Endothelial cell of umbilical vein (primary cell): Measurements from ENCODE around the gene IL16. TPM values are rescaled to one million over a fixed set of nuclear protein-coding genes. Genes with fewer than 3 reads are reported as not detected.

ENCODE experiments used
- BruUV-seq: library from RNA; stranded (reverse); fragments of 400-500 nt; replicated peaks from 2 replicates; lab custom pipeline; 2021; lab: Mats Ljungman, UMichigan
- CTCF ChIA-PET: fragments of 300-600, 350-600 bp; sonication (Branson Sonifier 250); formaldehyde crosslinking; loops from one replicate; lab custom pipeline; 2021; ENCODE audit warnings: antibody characterized with exemption, inconsistent platforms; lab: Charles Lee
- POLR2A ChIA-PET: fragments of 300-600, 350-600 bp; sonication (Branson Sonifier 250); formaldehyde crosslinking; loops from one replicate; lab custom pipeline; 2021; ENCODE audit warnings: antibody characterized with exemption, inconsistent platforms; lab: Charles Lee
- DNase-seq: peaks from one replicate; pipeline ENCODE4 v3.0.0-alpha.2; 2011; ENCODE audit warnings: low read depth, low spot score
- FAIRE-seq: peaks from 2 replicates; lab custom pipeline; 2011; peaks lifted over from hg19 to GRCh38; lab: Jason Lieb, UNC
- H2AFZ ChIP-seq: 2 replicates; pipeline ENCODE4 v1.6.0; 2012; ENCODE audit warnings: low read depth, low read length, control low read depth, inconsistent platforms
- H3K27ac ChIP-seq: 2 replicates; pipeline ENCODE4 v1.5.1; 2011; ENCODE audit warnings: low read depth, mild to moderate bottlenecking, control low read depth, low read length, moderate library complexity; ENCODE audit not compliant: insufficient read depth
- H3K27me3 ChIP-seq, 2 experiments: 2 replicates each; pipeline versions ENCODE4 v1.6.0 to v1.6.1; 2011; ENCODE audit warnings: low read length in 2 of 2, mixed read lengths in 1 of 2; ENCODE audit not compliant: control insufficient read depth in 2 of 2, insufficient read depth in 2 of 2
- H3K36me3 ChIP-seq, 2 experiments: 2 replicates in 1 of 2; 3 replicates in 1 of 2; pipeline ENCODE4 v1.5.1; 2011; ENCODE audit warnings: low read length in 2 of 2, mild to moderate bottlenecking in 1 of 2, moderate library complexity in 1 of 2; ENCODE audit not compliant: control insufficient read depth in 2 of 2, insufficient read depth in 2 of 2; ENCODE audit errors: extremely low read depth in 1 of 2
- H3K4me1 ChIP-seq: 3 replicates; pipeline ENCODE4 v1.5.1; 2011; ENCODE audit warnings: mild to moderate bottlenecking, low read length; ENCODE audit not compliant: control insufficient read depth, insufficient read depth; ENCODE audit errors: extremely low read depth
- H3K4me2 ChIP-seq: 2 replicates; pipeline ENCODE4 v1.6.1; 2011; ENCODE audit warnings: low read length, control low read depth, mixed read lengths; ENCODE audit not compliant: insufficient read depth
- H3K4me3 ChIP-seq, 3 experiments: fragments of 200-600 bp in 1 of 3; sonication (generic), shearing (Covaris generic) in 1 of 3; replicated peaks in 1 of 3; 2 replicates each; pipeline ENCODE4 v1.5.1; 2011 to 2016; ENCODE audit warnings: control low read depth in 3 of 3, low read length in 3 of 3, mild to moderate bottlenecking in 2 of 3, inconsistent platforms in 1 of 3, low read depth in 1 of 3, moderate library complexity in 1 of 3; ENCODE audit not compliant: insufficient read depth in 1 of 3
- H3K79me2 ChIP-seq: 2 replicates; pipeline ENCODE4 v1.6.0; 2012; ENCODE audit warnings: low read length, inconsistent platforms; ENCODE audit not compliant: control insufficient read depth, insufficient read depth
- H3K9ac ChIP-seq: replicated peaks from 2 replicates; pipeline ENCODE3; 2011; ENCODE audit warnings: low read length, control low read depth; ENCODE audit not compliant: insufficient read depth; ENCODE audit errors: extremely low read depth
- H3K9me1 ChIP-seq: replicated peaks from 3 replicates; pipeline ENCODE4 v1.6.0; 2011; ENCODE audit warnings: mild to moderate bottlenecking, low read length; ENCODE audit not compliant: control insufficient read depth, insufficient read depth; ENCODE audit errors: extremely low read depth
- H3K9me3 ChIP-seq: replicated peaks from 2 replicates; pipeline ENCODE4 v1.5.1; 2012; ENCODE audit warnings: low read length, inconsistent platforms; ENCODE audit not compliant: control insufficient read depth, insufficient read depth
- H4K20me1 ChIP-seq: replicated peaks from 2 replicates; pipeline ENCODE3; 2011; ENCODE audit warnings: mild to moderate bottlenecking, low read length; ENCODE audit not compliant: control insufficient read depth, insufficient read depth; ENCODE audit errors: extremely low read depth
- CTCF ChIP-seq, 2 donors: IDR thresholded peaks; 1 replicate in 1 of 2; 2 replicates in 1 of 2; pipeline ENCODE4 v1.5.1; 2011; ENCODE audit warnings: low read length in 2 of 2, mild to moderate bottlenecking in 2 of 2, moderate library complexity in 2 of 2, control low read depth in 1 of 2, inconsistent platforms in 1 of 2, low read depth in 1 of 2; ENCODE audit not compliant: insufficient read depth in 1 of 2; ENCODE audit errors: extremely low read depth in 1 of 2
- GATA2 ChIP-seq: IDR thresholded peaks from 2 replicates; pipeline ENCODE4 v1.7.0; 2011; ENCODE audit warnings: low read depth, mild to moderate bottlenecking, moderate library complexity, mixed read lengths, low read length; ENCODE audit not compliant: insufficient read length, insufficient read depth
- JUN ChIP-seq: IDR thresholded peaks from 2 replicates; pipeline ENCODE4 v1.6.1; 2011; ENCODE audit warnings: borderline replicate concordance, low read depth; ENCODE audit not compliant: insufficient read length, insufficient read depth
- MAX ChIP-seq: IDR thresholded peaks from 2 replicates; pipeline ENCODE4 v1.6.1; 2011; ENCODE audit not compliant: insufficient read depth, insufficient read length
- MYC ChIP-seq: IDR thresholded peaks from one replicate; pipeline ENCODE4 v1.6.1; 2011; ENCODE audit warnings: mild to moderate bottlenecking, low read depth, low read length
- POLR2AphosphoS5 ChIP-seq: IDR thresholded peaks from 2 replicates; pipeline ENCODE4 v1.6.1; 2012; ENCODE audit warnings: low read depth, mild to moderate bottlenecking, control low read depth, low read length, moderate library complexity; ENCODE audit not compliant: insufficient read depth
- dilution Hi-C: fragments of 300-500 bp; cut with MboI; formaldehyde crosslinking; loops from one replicate; pipeline ENCODE4 v1.15.0; 2019; ENCODE audit warnings: low sequenced_read_pairs; ENCODE audit not compliant: extremely low pct_ligation_motif_present
- intact Hi-C: fragments of 100-400 bp; cut with micrococcal nuclease; formaldehyde crosslinking; loops from one replicate; pipeline ENCODE4 v1.10.0; 2022
- polyA plus RNA-seq, 4 experiments: library from polyadenylated mRNA; depleted of rRNA in 3 of 4; stranded (reverse) in 3 of 4; unstranded in 1 of 4; fragments of >200 nt; gene quantifications; 2 replicates each; pipeline versions ENCODE4 v1.2.1 to v1.2.3, GENCODE V29; 2011 to 2012; ENCODE audit warnings: missing spikeins in 1 of 4
- total RNA-seq: library from RNA; stranded (reverse); gene quantifications from 2 replicates; pipeline ENCODE4 v1.2.3, GENCODE V29; 2021

The IL16 gene
- total and polyA plus RNA-seq, 2 donors (not counting 3 experiments of a cell fraction or from before 2014, with no cell fraction given): 0.29 to 2.1 TPM

GRCh38 chr15:81310480-81310879 is 113.8 kb downstream of the IL16 start:
- ChIA-PET POLR2A (no interaction called here), CTCF (interaction anchor here (1.0 kb wide), 1 partner anchor 91 kb away, joined by 3 read pairs; no protein-coding TSS in a partner anchor)
- no peak for TF ChIP-seq CTCF (IDR thresholded peaks at IDR 0.05; ENCODE audit: extremely low read depth in 1 of 2, insufficient read depth in 1 of 2, low read depth in 1 of 2, low read length in 2 of 2)
- TF ChIP-seq POLR2AphosphoS5: no peak
- no peak for TF ChIP-seq MYC
- H3K9me1 ChIP-seq: no peaks in the 10 kb centered on the region
- no peaks in the 10 kb centered on the region for H3K9me3 ChIP-seq
- dilution Hi-C loops: no loop called here
- no peak for DNase-seq
- no TSS peak for BruUV-seq
- no peaks in the 10 kb centered on the region for H4K20me1 ChIP-seq
- H2AFZ ChIP-seq: no peak overlapping the region
- H3K27me3 ChIP-seq: no peaks in the 10 kb centered on the region
- no peak overlapping the region for H3K27ac ChIP-seq
- no peaks in the 10 kb centered on the region for H3K4me1 ChIP-seq
- no peak overlapping the region for H3K4me3 ChIP-seq
- H3K79me2 ChIP-seq: no peaks in the 10 kb centered on the region
- intact Hi-C loops: no loop called here
- H3K9ac ChIP-seq: no peak overlapping the region
- FAIRE-seq: no peak
- no peak overlapping the region for H3K4me2 ChIP-seq
- H3K36me3 ChIP-seq: no peaks in the 10 kb centered on the region

- BruUV-seq: no TSS peak
- dilution Hi-C loops (no loop called here), intact Hi-C loops (no loop called here)
- DNase-seq: no peak
- ChIA-PET CTCF (interaction anchor here (1.2 kb wide), 1 partner anchor 46 kb away, joined by 5 read pairs; no protein-coding TSS in a partner anchor), POLR2A (no interaction called here)
- Histone ChIP-seq H3K4me3 (no peak overlapping the region), H3K27me3 (no peaks in the 10 kb centered on the region), H3K9ac (no peak overlapping the region), H3K9me3 (no peaks in the 10 kb centered on the region), H3K9me1 (no peaks in the 10 kb centered on the region), H3K4me2 (no peak overlapping the region), H2AFZ (no peak overlapping the region), H4K20me1 (no peaks in the 10 kb centered on the region), H3K79me2 (no peaks in the 10 kb centered on the region), H3K36me3 (no peaks in the 10 kb centered on the region), H3K4me1 (no peaks in the 10 kb centered on the region), H3K27ac (no peak overlapping the region)
- no peak for FAIRE-seq
- no peak for TF ChIP-seq MAX
- no peak for TF ChIP-seq POLR2AphosphoS5
- no peak for TF ChIP-seq GATA2
- TF ChIP-seq MYC: no peak
- TF ChIP-seq JUN: no peak
These were observed 115.2 kb downstream of the IL16 start for GRCh38 chr15:81311752-81312464.
